ENCODE measurements around the gene CSNK2A1.

Gene CSNK2A1

GRCh38 chr20:427849-428657, 115.5 kb downstream of the CSNK2A1 start:
- DNase-seq, result no peak

DNA sequence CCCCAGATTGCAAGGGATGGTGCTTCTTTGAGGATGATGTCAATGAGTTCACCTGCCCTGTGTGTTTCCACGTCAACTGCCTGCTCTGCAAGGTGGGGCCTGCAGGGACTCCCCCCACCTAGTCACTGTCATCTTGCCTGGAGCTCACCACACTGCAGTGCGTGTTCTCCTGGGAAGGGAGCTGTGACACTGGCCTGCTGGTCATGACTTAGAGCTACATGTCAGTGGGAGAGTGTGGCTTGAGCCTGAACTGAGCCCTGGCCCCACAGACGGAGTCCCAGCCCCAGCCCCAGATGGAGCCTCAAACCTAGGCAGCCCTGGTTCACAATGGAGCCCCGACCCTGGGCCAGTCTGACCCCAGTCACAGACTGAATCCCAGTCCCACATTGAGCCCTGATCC, 116.2 kb downstream of the CSNK2A1 start:
- DNase-seq, result no peak

GRCh38 chr20:426566-426965, 117.0 kb downstream of the CSNK2A1 start:
- no peak for DNase-seq

Data from inflammatory macrophage (primary cell).